ENCODE measurements around the gene ZNF618.

Gene ZNF618

GRCh38 chr9:113913426-113914195, 37.5 kb downstream of the ZNF618 start:
- no peak for DNase-seq

- no peak for DNase-seq
Observed at GRCh38 chr9:113914517-113914916, 38.4 kb downstream of the ZNF618 start.

GRCh38 chr9:113915817-113916434, 39.8 kb downstream of the ZNF618 start:
- no peak for DNase-seq

DNA sequence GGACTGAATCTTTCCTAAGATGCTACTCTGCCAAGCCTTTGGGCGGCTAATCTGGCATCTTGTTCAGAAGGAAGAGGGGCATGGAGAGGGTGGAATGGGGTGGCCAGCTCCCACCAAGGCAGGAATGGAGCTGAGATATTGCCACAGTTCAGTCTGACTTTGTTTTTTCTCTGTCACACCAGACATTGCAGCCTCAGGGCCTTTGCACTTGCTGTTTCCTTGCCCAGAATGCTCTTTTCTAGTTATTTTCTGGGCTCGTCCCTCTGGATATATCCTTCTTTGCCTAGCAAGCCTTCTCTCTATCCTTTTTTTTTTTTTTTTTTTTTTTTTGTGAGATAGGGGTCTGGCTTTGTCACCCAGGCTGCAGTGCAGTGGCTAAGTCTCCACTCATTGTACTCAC, 40.8 kb downstream of the ZNF618 start:
- no peak for DNase-seq

- DNase-seq, result no peak
Observed at GRCh38 chr9:113918697-113919350, 42.7 kb downstream of the ZNF618 start.

GRCh38 chr9:113919382-113919781, 43.3 kb downstream of the ZNF618 start:
- no peak for DNase-seq

DNA sequence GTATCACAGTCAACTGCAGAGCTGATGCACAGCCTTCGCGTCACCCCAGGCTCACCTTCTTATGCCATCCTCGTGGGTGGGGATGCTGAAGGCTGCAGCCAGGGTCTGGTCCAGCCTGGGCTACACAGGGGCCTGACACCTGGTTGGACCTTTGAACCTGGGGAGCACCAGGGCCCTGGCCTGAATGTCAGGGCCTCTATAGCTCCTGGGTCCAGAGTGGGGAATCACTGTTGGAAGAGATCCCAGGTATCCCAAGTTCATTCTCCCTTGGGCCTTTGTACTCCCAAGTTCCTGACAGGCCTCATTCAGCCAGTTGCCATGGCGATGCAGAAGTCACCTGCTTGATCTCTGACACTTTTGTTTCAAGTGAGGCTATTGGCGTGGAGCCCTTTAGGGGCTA, 43.8 kb downstream of the ZNF618 start:
- DNase-seq, result no peak

DNA sequence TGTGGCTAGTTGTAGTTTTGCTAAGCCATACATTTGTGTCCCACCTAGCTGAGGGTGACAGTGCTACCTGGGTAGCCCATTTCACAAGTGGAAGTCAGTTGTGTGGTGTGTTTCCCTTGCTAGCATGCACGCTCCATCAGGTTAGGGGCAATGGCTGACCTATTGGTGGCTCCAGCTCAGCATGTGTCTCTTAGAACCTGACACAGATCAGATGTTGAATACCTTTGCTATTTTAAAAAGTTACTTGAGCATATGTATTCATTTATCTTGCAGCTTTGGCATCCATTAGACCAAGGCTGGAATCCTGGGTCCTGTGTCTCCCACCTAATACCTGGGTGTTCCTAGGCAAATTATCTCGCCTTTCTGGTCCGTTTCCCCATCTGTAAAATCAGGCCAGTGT, 44.8 kb downstream of the ZNF618 start:
- DNase-seq, result no peak

DNA sequence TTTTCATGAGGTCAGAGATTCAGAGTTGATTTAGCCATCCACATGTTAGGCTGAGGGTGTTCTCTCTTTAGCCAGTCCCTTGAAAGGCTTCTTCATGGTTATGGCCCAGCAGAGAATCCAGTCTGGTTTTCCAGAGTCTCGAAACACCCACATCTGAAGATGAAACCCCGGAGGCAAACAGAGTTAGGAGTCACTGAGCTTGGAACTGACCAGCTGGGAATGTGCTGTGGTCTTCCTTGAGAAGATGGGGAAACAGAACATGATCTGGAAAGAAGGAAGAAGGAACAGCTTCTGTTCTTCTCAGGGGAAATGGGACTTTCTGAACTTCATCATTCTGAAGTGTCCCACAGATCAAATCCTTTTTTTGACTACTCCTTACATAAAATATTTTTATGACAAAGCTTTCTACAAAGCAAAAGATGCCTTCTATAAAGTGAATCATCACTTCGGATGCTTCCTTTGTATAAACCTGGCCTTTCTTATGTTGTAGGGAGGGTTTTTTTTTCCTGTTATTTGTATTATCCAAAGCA, 45.4 kb downstream of the ZNF618 start:
- no peak for DNase-seq

DNA sequence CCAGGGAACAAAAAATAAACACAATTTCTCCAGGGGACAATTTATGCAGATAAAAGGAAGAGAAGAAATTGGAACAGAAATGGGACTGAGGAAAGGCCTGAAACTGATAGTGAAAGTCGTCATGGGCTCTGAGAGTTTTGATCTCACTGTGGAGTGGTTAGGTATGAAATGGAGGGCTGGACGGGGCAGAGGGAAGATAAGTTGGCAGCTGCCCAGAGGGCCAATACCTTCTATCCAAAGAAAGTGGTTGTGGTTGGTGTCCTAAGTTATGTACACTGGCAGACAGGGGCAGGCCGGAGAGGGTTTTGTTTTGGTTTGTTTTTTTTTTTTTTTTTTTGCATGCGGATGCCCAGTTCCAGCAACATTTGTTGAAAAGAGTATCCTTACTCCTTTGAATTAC, 46.1 kb downstream of the ZNF618 start:
- DNase-seq, result no peak

DNA sequence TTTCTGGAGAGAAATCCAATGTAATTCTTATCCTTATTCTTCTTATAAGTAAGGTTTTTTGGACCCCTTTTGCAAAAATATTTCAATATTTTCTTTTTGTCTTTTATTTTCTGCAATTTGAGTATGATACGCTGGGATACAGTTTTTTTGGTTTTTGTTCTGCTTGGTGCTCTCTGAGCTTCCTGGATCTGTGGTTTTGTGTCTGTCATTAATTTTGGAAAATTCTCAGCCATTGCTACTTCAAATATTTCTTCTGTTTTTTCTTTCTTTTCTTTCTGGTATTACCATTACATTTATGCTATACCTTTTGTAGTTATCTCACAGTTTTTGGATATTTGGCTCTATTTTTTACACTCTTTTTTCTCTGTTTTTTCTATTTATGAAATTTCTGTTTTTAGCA, 50.1 kb downstream of the ZNF618 start:
- no peak for DNase-seq

- DNase-seq, result no peak
Observed at GRCh38 chr9:113927277-113927676, 51.2 kb downstream of the ZNF618 start.

- DNase-seq, result no peak
Observed at GRCh38 chr9:113928269-113928668, 52.2 kb downstream of the ZNF618 start.

GRCh38 chr9:113929634-113930389, 53.7 kb downstream of the ZNF618 start:
- DNase-seq, result no peak

GRCh38 chr9:113930390-113930783, 54.3 kb downstream of the ZNF618 start:
- no peak for DNase-seq

- no peak for DNase-seq
Observed at GRCh38 chr9:113931140-113931539, 55.0 kb downstream of the ZNF618 start.

DNA sequence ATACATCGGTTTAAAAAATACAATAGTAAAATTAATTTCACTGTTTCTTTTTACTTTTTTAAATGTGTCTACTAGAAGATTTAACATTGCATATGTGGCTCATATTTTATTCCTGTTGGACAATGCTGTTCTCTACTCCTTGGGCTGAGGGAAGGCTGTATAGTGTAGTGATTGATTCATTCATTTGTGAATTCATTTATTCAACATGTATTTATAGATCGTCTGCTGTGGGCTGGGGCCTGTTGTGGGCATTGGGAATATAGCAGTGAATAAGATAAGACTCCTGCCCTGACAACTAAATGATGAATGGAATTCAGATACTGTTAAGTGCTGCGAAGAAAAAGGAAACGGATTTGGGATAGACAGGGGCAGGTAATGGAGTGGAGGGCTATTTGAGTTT, 55.7 kb downstream of the ZNF618 start:
- no peak for DNase-seq

DNA sequence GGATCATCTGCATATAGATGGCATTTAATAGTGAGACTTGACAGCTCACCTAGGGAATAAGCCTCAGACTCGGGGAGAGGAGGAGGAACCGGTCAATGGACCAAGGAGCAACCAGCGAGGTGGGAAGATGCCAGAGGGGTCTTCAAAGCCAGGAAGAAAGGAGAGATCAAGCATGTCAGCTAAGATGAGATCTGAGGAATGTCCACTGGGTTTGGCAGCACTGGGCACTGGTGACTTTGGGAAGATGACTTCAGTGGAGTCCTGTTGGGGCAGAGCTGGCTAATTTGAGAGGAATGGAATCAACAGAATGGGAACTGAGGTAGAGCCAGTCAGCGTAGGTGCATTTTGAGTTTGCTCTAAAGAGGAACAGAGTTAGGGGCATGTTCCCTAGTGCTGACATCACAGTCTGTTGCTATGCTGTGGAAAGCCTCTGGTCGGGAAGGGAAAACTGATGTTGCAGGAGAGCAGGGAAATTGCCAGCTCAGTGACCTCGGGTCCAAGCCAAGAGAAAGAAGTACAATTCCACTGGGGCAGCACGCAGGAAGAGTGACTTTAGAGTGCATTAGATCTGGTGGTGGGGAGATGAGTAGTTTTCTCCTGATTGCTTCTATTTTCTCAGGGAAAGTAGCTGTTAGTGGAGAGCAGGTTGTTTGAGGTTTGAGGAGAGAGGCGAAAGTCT, 56.9 kb downstream of the ZNF618 start:
- no peak for DNase-seq

GRCh38 chr9:113933671-113934070, 57.6 kb downstream of the ZNF618 start:
- DNase-seq, result no peak

DNA sequence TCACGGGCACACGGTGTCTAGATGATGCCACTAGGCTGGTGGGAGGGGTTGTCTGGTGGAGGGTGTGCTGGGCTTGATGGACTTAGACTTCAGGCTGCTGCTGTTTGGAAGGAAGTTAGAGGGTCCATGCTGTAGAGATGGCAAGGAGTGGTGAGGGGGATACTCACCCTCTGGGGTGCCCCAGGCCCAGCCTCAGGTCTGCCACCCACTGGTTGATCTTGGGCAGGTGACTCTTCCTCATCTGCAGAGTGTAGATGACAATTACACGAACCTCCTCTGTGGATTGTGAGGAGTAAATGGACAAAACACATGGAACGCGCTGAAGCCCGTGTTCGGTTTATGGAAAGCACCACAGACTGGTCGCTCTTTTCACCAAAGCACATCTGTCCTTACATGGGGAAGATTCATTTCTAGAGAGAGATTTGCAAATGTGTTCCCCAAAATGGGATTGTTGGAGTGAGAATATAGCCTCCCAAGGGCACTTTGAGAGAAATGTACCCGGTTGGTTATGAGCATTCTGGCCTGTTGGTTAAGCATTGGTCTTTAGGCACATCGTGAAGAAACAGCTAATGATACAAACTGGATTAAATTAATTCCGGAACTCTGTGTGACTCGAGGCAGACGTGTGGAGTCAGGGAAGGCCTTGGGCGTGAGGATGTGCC, 58.2 kb downstream of the ZNF618 start:
- DNase-seq, result no peak

- no peak for DNase-seq
Observed at GRCh38 chr9:113934829-113935676, 58.9 kb downstream of the ZNF618 start.
